Astrocyte (in vitro differentiated cells and primary cell): ENCODE measurements around the gene AOC3. TPM values are rescaled to one million over a fixed set of nuclear protein-coding genes. Genes with fewer than 3 reads are reported as not detected.

Source experiments
- DNase-seq: peaks from one replicate; pipeline ENCODE4 v3.0.0-alpha.2; 2010; ENCODE audit warnings: low read depth
- FAIRE-seq: peaks from 2 replicates; lab custom pipeline; 2011; peaks lifted over from hg19 to GRCh38; lab: Jason Lieb, UNC
- H2AFZ ChIP-seq: 2 replicates; pipeline ENCODE4 v1.6.0; 2012; ENCODE audit warnings: low read depth, low read length, inconsistent platforms
- H3K27ac ChIP-seq: 2 replicates; pipeline ENCODE4 v1.5.1; 2011; ENCODE audit warnings: low read depth, low read length, inconsistent platforms
- H3K27me3 ChIP-seq: 2 replicates; pipeline ENCODE4 v1.6.0; 2011; ENCODE audit warnings: low read length, inconsistent platforms; ENCODE audit not compliant: insufficient read depth
- H3K36me3 ChIP-seq: 2 replicates; pipeline ENCODE4 v1.5.1; 2011; ENCODE audit warnings: low read length, inconsistent platforms; ENCODE audit not compliant: insufficient read depth
- H3K4me1 ChIP-seq: 2 replicates; pipeline ENCODE4 v1.5.1; 2011; ENCODE audit warnings: low read length, inconsistent platforms; ENCODE audit not compliant: insufficient read depth
- H3K4me2 ChIP-seq: 2 replicates; pipeline ENCODE4 v1.6.0; 2012; ENCODE audit warnings: low read length, inconsistent platforms
- H3K4me3 ChIP-seq: 2 replicates; pipeline ENCODE4 v1.5.1; 2011; ENCODE audit warnings: low read depth, mild to moderate bottlenecking, low read length, inconsistent platforms; ENCODE audit not compliant: insufficient read depth
- H3K79me2 ChIP-seq: 2 replicates; pipeline ENCODE4 v1.6.0; 2012; ENCODE audit warnings: mild to moderate bottlenecking, low read length, inconsistent platforms; ENCODE audit not compliant: insufficient read depth
- H3K9ac ChIP-seq: 2 replicates; pipeline ENCODE4 v1.6.0; 2012; ENCODE audit warnings: mild to moderate bottlenecking, low read length, inconsistent platforms
- H3K9me3 ChIP-seq: 2 replicates; pipeline ENCODE4 v1.5.1; 2012; ENCODE audit warnings: low read depth, mild to moderate bottlenecking, low read length, inconsistent platforms; ENCODE audit not compliant: insufficient read depth
- H4K20me1 ChIP-seq: 2 replicates; pipeline ENCODE4 v1.6.0; 2012; ENCODE audit warnings: low read length, inconsistent platforms; ENCODE audit not compliant: insufficient read depth
- H3K27ac Mint-ChIP-seq: one replicate; pipeline ENCODE4 v1.8.0; 2021; ENCODE audit warnings: mild to moderate bottlenecking, mixed read lengths; ENCODE audit not compliant: unreplicated experiment
- H3K27me3 Mint-ChIP-seq: one replicate; pipeline ENCODE4 v1.8.0; 2021; ENCODE audit warnings: low read depth, mixed read lengths; ENCODE audit not compliant: unreplicated experiment
- H3K36me3 Mint-ChIP-seq: one replicate; pipeline ENCODE4 v1.8.0; 2021; ENCODE audit warnings: low read depth, mixed read lengths; ENCODE audit not compliant: unreplicated experiment
- H3K4me1 Mint-ChIP-seq: one replicate; pipeline ENCODE4 v1.8.0; 2021; ENCODE audit warnings: low read depth, mixed read lengths; ENCODE audit not compliant: unreplicated experiment
- H3K4me3 Mint-ChIP-seq: one replicate; pipeline ENCODE4 v1.8.0; 2021; ENCODE audit warnings: mild to moderate bottlenecking, moderate library complexity, mixed read lengths; ENCODE audit not compliant: unreplicated experiment
- H3K9me3 Mint-ChIP-seq: one replicate; pipeline ENCODE4 v1.8.0; 2021; ENCODE audit warnings: mild to moderate bottlenecking, mixed read lengths; ENCODE audit not compliant: unreplicated experiment
- CTCF ChIP-seq: IDR thresholded peaks from 2 replicates; pipeline ENCODE4 v1.5.1; 2011; ENCODE audit warnings: low read depth, mild to moderate bottlenecking, inconsistent platforms, low read length, moderate library complexity; ENCODE audit not compliant: insufficient read depth
- EZH2 ChIP-seq: IDR thresholded peaks from 2 replicates; pipeline ENCODE4 v1.6.1; 2012; ENCODE audit warnings: mild to moderate bottlenecking, low read length, inconsistent platforms; ENCODE audit not compliant: insufficient read depth
- total RNA-seq: library from RNA; stranded (reverse); gene quantifications from 2 replicates; pipeline ENCODE4 v1.2.1, GENCODE V29; 2021

Gene AOC3
- total RNA-seq, 1 donor from 2014 or later, result 1.1 TPM

DNA sequence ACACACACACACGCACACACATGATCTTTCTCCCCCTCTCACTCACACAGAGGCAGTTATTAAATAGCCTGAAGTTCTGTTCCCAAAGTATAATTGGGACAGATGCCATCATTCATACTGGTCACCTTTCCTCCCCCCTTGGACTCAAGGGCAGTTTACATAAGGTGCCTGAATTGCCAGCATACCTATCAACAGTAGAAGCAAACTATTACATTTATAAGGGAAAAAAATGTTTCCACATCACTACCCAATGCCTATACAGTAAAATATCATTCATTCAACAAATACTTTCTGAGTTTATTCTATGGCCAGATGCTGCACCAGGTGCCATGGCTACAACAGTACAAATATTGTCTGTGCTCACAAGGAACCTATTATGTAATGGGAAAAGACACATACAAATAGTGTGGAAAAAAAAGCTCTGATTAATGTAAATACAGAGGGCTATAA lies 46.1 kb upstream of the AOC3 start:
- Histone ChIP-seq H3K9ac (no peak overlapping the region), H3K9me3 (no peaks in the 10 kb centered on the region), H3K4me2 (no peak overlapping the region), H3K79me2 (no peaks in the 10 kb centered on the region), H3K27ac (no peak overlapping the region), H3K36me3 (no peaks in the 10 kb centered on the region), H3K27me3 (peaks cover 3% of the 10 kb centered on the region), H2AFZ (no peak overlapping the region), H3K4me3 (no peak overlapping the region), H4K20me1 (no peaks in the 10 kb centered on the region), H3K4me1 (peaks cover 18% of the 10 kb centered on the region)
- Mint-ChIP-seq H3K9me3 (no peaks in the 10 kb centered on the region), H3K27me3 (no peaks in the 10 kb centered on the region), H3K4me3 (no peak overlapping the region), H3K27ac (no peak overlapping the region), H3K36me3 (peaks cover 9% of the 10 kb centered on the region), H3K4me1 (peaks cover 5% of the 10 kb centered on the region)
- DNase-seq, result no peak
- FAIRE-seq, result no peak
- no peak for TF ChIP-seq EZH2
- TF ChIP-seq CTCF, result no peak

DNA sequence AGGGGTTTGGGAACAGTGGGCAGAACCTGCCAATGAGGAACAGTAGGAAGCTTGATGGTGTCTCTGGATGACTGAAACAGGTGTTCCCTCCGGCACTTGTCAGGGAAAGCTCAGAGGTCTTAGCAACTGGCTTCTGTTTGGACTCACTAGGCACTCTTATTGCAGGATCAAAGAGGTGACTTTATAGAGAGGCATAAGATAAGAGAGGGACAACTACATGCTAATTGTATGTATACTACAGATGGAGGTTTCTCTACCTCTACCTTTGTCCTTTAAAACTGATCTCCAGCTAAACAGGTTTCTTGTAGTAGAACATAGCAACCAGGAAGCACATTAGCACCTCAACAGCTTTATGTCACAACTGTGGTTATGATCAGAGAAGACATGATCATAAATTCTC lies 44.8 kb upstream of the AOC3 start:
- Histone ChIP-seq H3K36me3 (peaks cover 13% of the 10 kb centered on the region), H3K9ac (no peak overlapping the region), H2AFZ (no peak overlapping the region), H3K4me1 (peaks cover 18% of the 10 kb centered on the region), H3K4me3 (no peak overlapping the region), H3K27me3 (peaks cover 3% of the 10 kb centered on the region), H3K4me2 (no peak overlapping the region), H4K20me1 (peaks cover 4% of the 10 kb centered on the region), H3K79me2 (no peaks in the 10 kb centered on the region), H3K27ac (no peak overlapping the region), H3K9me3 (no peaks in the 10 kb centered on the region)
- no peak overlapping the region for H3K27ac Mint-ChIP-seq
- TF ChIP-seq EZH2, result no peak
- no peak for TF ChIP-seq CTCF
- no peak overlapping the region for H3K4me3 Mint-ChIP-seq
- no peaks in the 10 kb centered on the region for H3K27me3 Mint-ChIP-seq
- FAIRE-seq (no peak), DNase-seq (no peak)
- peaks cover 5% of the 10 kb centered on the region for H3K4me1 Mint-ChIP-seq
- H3K36me3 Mint-ChIP-seq, result peaks cover 12% of the 10 kb centered on the region
- no peaks in the 10 kb centered on the region for H3K9me3 Mint-ChIP-seq

GRCh38 chr17:42809250-42809649 lies 41.7 kb upstream of the AOC3 start:
- Mint-ChIP-seq H3K27ac (no peak overlapping the region), H3K36me3 (peaks cover 17% of the 10 kb centered on the region), H3K4me3 (no peak overlapping the region), H3K9me3 (no peaks in the 10 kb centered on the region), H3K4me1 (peaks cover 5% of the 10 kb centered on the region), H3K27me3 (no peaks in the 10 kb centered on the region)
- Histone ChIP-seq H3K27me3 (no peaks in the 10 kb centered on the region), H3K36me3 (peaks cover 25% of the 10 kb centered on the region), H3K9me3 (no peaks in the 10 kb centered on the region), H3K4me3 (no peak overlapping the region), H3K4me1 (peaks cover 7% of the 10 kb centered on the region), H2AFZ (no peak overlapping the region), H3K79me2 (no peaks in the 10 kb centered on the region), H4K20me1 (peaks cover 4% of the 10 kb centered on the region), H3K27ac (no peak overlapping the region), H3K9ac (no peak overlapping the region), H3K4me2 (no peak overlapping the region)
- FAIRE-seq (no peak), DNase-seq (peak; percentile 76)
- TF ChIP-seq CTCF, result no peak
- TF ChIP-seq EZH2, result no peak
